Right atrium auricular region (tissue), 2 donors: ENCODE results near the gene JMJD4. TPM values are rescaled to one million over a fixed set of nuclear protein-coding genes. Genes with fewer than 3 reads are reported as not detected.

Experiments
- DNase-seq: peaks from one replicate; pipeline ENCODE4 v3.0.0-alpha.2; 2019; ENCODE audit warnings: low spot score
- H3K27ac ChIP-seq, 2 donors: fragments of 200-600 bp; sonication (generic); 1 replicate in 1 of 2; 2 replicates in 1 of 2; pipeline ENCODE4 v1.5.1; 2016 to 2019
- H3K27me3 ChIP-seq, 2 donors: fragments of 200-600 bp; sonication (generic); one replicate each; pipeline versions ENCODE4 v1.5.1 to v1.6.0; 2017 to 2019
- H3K36me3 ChIP-seq: fragments of 200-600 bp; sonication (generic); one replicate; pipeline ENCODE4 v1.5.1; 2016
- H3K4me1 ChIP-seq, 2 donors: fragments of 200-600 bp; sonication (generic); one replicate each; pipeline versions ENCODE4 v1.5.1 to v1.6.0; 2017 to 2019
- H3K4me3 ChIP-seq, 2 donors: fragments of 200-600 bp; sonication (generic); 1 replicate in 1 of 2; 2 replicates in 1 of 2; pipeline ENCODE4 v1.5.1; 2017 to 2019; ENCODE audit warnings: mild to moderate bottlenecking in 1 of 2, moderate library complexity in 1 of 2
- H3K9me3 ChIP-seq, 2 donors: fragments of 200-600 bp; sonication (generic); one replicate each; pipeline ENCODE4 v1.5.1; 2019
- total RNA-seq, 2 donors: library from RNA; depleted of rRNA; stranded (reverse); fragments of >200 nt; gene quantifications; one replicate each; pipeline ENCODE4 v1.1.0, GENCODE V29; 2016
- TF ChIP-seq, protein P1 (sequence below), 2 donors: fragments of 200-600 bp; sonication (generic); IDR thresholded peaks; one replicate each; pipeline ENCODE4 v1.5.1; 2019; ENCODE audit warnings: antibody characterized with exemption in 2 of 2

The JMJD4 gene, protein sequence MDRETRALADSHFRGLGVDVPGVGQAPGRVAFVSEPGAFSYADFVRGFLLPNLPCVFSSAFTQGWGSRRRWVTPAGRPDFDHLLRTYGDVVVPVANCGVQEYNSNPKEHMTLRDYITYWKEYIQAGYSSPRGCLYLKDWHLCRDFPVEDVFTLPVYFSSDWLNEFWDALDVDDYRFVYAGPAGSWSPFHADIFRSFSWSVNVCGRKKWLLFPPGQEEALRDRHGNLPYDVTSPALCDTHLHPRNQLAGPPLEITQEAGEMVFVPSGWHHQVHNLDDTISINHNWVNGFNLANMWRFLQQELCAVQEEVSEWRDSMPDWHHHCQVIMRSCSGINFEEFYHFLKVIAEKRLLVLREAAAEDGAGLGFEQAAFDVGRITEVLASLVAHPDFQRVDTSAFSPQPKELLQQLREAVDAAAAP
- 10 to 100 TPM; 11.0 to 11.1 TPM for total RNA-seq

DNA sequence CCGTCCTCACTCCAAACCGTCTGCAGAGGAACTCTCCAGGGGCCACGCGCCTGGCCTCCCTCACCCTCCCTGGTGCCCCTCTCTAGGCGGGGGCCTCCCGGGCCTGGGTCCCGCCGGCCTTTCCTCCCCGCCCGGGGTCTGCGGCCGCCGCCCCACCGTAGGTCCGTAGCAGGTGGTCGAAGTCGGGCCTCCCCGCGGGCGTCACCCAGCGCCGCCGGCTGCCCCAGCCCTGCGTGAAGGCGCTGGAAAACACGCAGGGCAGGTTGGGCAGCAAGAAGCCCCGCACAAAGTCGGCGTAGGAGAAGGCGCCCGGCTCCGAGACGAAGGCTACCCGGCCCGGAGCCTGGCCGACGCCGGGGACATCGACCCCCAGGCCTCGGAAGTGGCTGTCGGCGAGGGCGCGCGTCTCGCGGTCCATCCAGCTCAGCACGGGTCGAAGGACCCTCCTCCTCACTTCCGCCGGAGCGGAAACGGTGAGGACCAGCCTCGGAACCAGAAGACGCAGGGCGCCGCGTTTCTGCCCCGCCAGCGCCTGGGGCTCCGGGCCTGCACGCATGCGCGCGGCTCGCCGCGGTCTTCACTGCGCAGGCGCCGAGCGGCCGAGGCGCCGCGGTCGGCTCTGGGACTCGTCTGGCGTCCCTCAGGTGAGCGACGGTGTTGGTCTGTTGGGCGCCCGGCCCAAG lies at the start of gene JMJD4, which contains the start of gene SNAP47:
Gene JMJD4 (minus strand): TSS at position 447 of the 683 bp plus-strand sequence. CDS start 29 bp downstream, at position 418.
Gene SNAP47 (plus strand): TSS at position 580 of the 683 bp plus-strand sequence. CDS start 12,302 bp downstream, outside the sequence.
- Histone ChIP-seq H3K36me3 (peaks cover 19% of the 10 kb centered on the region), H3K27ac (peak within 1 kb of the TSS; percentile 92 to 95), H3K4me3 (peak within 1 kb of the TSS; percentile 97 to 99), H3K9me3 (no peaks in the 10 kb centered on the region), H3K27me3 (no peaks in the 10 kb centered on the region), H3K4me1 (peaks cover 0 to 38% of the 10 kb centered on the region in 2 donors)
- TF ChIP-seq, protein P1, sequence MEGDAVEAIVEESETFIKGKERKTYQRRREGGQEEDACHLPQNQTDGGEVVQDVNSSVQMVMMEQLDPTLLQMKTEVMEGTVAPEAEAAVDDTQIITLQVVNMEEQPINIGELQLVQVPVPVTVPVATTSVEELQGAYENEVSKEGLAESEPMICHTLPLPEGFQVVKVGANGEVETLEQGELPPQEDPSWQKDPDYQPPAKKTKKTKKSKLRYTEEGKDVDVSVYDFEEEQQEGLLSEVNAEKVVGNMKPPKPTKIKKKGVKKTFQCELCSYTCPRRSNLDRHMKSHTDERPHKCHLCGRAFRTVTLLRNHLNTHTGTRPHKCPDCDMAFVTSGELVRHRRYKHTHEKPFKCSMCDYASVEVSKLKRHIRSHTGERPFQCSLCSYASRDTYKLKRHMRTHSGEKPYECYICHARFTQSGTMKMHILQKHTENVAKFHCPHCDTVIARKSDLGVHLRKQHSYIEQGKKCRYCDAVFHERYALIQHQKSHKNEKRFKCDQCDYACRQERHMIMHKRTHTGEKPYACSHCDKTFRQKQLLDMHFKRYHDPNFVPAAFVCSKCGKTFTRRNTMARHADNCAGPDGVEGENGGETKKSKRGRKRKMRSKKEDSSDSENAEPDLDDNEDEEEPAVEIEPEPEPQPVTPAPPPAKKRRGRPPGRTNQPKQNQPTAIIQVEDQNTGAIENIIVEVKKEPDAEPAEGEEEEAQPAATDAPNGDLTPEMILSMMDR (IDR thresholded peaks at IDR 0.05) = no peak
- peak; percentile 93 for DNase-seq

DNA sequence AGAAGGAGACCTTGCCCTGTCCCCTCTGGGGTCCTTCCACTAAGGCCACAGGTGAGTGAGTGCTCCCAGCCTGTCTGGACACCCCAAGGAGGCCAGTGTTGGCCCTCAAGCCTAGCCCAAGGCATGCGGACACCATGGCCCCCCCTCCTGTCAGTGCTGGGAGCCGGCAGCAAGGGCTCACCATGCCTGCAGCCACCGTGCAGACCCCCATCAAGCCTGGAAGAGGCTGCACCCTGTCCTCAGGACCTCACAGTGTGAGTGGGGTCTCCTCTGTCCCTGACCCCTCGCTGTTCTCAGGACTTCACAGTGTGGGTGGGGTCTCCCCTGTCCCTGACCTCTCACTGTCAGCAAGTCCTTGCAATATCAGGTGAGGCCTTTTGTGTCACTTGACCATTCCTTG lies 47.1 kb upstream of the JMJD4 start:
- Histone ChIP-seq H3K36me3 (no peaks in the 10 kb centered on the region), H3K27me3 (no peaks in the 10 kb centered on the region), H3K9me3 (no peaks in the 10 kb centered on the region), H3K4me1 (peaks cover 0 to 14% of the 10 kb centered on the region in 2 donors), H3K4me3 (no peak overlapping the region), H3K27ac (no peak overlapping the region)
- TF ChIP-seq, protein P1 (IDR thresholded peaks at IDR 0.05) = no peak
- peak; percentile 34 for DNase-seq

DNA sequence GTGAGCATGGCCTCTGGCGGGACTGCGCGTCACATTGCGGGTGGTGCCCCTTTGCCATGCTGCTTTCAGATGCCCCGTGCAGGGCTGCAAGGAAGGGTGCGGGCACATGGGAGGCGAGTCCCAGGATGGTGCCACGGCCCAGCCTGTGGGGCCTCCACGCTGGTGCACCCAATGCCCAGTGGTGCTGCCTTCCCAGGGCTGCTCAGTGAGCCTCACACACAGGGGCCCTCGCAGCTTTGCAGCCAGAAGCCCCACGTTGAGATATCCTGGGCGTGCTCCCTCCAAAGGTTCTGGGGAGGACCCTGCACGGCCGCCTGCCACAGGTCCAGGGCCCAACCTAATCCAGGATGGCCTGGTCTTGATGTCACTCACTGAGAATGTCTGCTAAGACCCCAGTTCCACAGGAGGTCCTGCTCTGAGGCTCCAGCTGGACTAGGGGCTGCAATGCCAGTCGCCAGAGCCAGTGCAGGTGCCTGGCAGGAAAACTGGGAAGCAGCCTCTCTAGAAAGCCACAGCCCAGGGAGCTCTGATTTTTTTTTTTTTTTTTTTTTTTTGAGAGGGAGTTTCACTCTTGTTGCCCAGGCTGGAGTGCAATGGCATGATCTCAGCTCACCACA lies 46.3 kb upstream of the JMJD4 start:
- H3K27me3 ChIP-seq = no peaks in the 10 kb centered on the region
- peaks cover 0 to 6% of the 10 kb centered on the region in 2 donors for H3K4me1 ChIP-seq
- DNase-seq = no peak
- no peak overlapping the region for H3K27ac ChIP-seq
- TF ChIP-seq, protein P1 (IDR thresholded peaks at IDR 0.05) = no peak
- H3K36me3 ChIP-seq = peaks cover 3% of the 10 kb centered on the region
- H3K4me3 ChIP-seq = no peak overlapping the region
- H3K9me3 ChIP-seq = no peaks in the 10 kb centered on the region

DNA sequence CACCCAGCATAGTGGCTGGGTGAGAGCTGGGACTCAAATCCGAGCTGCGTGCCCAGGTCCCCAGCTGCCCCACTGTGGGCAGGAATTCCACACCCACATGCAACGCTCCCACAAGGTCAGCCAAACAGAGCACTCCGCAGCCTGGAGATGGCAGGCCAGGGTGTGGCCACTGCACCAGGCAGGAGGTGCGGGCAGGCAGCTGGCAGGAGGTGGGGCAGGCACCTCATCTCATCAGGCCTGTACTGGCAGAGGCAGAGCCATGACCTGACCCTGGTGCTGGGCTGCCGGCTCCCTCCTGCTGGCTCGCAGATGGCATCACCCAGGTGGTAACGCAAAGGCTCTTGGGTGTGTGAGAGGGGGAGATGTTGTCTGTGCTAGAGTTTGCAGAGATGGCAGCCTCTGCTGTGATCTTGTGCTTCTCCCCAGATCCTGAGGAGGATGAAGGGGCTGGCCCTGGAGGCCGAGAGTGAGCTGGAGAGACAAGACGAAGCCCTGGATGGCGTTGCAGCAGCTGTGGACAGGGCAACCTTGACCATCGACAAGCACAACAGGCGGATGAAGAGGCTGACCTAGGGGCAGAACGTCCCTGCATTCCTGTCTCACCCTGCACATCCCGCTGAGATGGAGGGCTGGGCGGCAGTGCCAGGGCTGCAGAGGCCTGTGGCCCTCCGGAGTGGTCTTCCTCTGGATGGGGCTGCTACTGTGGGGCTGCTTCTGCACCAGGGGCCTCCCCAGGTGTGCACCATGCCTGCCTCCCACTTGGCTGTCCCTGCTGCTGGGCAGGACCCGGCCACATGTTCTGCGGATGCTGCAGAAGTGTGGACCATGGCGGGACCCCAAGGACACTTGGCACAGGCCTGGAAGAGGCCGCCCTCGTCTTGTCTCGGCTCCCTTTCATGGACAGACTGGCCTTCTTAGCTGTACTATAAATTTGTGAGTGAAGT lies 45.3 kb upstream of the JMJD4 start:
- H3K4me3 ChIP-seq = no peak overlapping the region
- H3K36me3 ChIP-seq = peaks cover 11% of the 10 kb centered on the region
- H3K27me3 ChIP-seq = no peaks in the 10 kb centered on the region
- TF ChIP-seq, protein P1 (IDR thresholded peaks at IDR 0.05) = no peak
- H3K4me1 ChIP-seq = no peaks in the 10 kb centered on the region
- H3K9me3 ChIP-seq = no peaks in the 10 kb centered on the region
- no peak overlapping the region for H3K27ac ChIP-seq
- DNase-seq = no peak

DNA sequence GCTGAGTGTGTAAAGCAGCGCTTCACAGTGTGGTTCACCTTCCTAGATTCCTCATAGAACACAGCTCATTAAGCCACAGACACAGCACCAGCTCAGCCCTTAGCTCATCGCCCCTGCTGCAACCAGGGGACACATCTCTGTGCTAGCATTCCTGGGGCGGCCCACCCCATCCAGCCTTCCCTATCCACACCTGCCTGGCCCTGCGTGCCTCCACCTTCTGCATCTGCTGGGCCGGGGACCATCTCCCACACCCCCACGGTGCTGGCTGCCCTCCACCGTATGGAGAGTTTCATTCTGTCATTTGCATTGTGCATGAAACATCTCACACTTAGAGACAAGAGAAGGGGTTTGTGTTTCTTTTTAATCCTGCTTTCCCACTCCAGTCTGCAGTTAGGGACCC lies 44.6 kb upstream of the JMJD4 start:
- Histone ChIP-seq H3K9me3 (no peaks in the 10 kb centered on the region), H3K27me3 (no peaks in the 10 kb centered on the region), H3K4me1 (peaks cover 0 to 4% of the 10 kb centered on the region in 2 donors), H3K36me3 (peaks cover 11% of the 10 kb centered on the region), H3K4me3 (no peak overlapping the region), H3K27ac (no peak overlapping the region)
- no peak for DNase-seq
- TF ChIP-seq, protein P1 (IDR thresholded peaks at IDR 0.05) = no peak
